Measurements from ENCODE around the gene IRF2. TPM values are rescaled to one million over a fixed set of nuclear protein-coding genes. Genes with fewer than 3 reads are reported as not detected.

IRF2 gene
- total RNA-seq, 1 donor from 2014 or later, result 19.7 TPM

GRCh38 chr4:184396570-184397515 lies 77.5 kb downstream of the IRF2 start:
- Mint-ChIP-seq H3K36me3 (peaks cover 49% of the 10 kb centered on the region), H3K4me3 (no peak overlapping the region), H3K4me1 (ENCODE audit: unreplicated experiment) (peaks cover 14% of the 10 kb centered on the region), H3K27ac (no peak overlapping the region), H3K9me3 (no peaks in the 10 kb centered on the region), H3K27me3 (no peaks in the 10 kb centered on the region)
- TF ChIP-seq, protein P1, sequence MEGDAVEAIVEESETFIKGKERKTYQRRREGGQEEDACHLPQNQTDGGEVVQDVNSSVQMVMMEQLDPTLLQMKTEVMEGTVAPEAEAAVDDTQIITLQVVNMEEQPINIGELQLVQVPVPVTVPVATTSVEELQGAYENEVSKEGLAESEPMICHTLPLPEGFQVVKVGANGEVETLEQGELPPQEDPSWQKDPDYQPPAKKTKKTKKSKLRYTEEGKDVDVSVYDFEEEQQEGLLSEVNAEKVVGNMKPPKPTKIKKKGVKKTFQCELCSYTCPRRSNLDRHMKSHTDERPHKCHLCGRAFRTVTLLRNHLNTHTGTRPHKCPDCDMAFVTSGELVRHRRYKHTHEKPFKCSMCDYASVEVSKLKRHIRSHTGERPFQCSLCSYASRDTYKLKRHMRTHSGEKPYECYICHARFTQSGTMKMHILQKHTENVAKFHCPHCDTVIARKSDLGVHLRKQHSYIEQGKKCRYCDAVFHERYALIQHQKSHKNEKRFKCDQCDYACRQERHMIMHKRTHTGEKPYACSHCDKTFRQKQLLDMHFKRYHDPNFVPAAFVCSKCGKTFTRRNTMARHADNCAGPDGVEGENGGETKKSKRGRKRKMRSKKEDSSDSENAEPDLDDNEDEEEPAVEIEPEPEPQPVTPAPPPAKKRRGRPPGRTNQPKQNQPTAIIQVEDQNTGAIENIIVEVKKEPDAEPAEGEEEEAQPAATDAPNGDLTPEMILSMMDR (conservative IDR thresholded peaks at IDR 0.05), result no peak
- DNase-seq (ENCODE audit: extremely low spot score, unreplicated experiment), result no peak

GRCh38 chr4:184395971-184396391 lies 78.4 kb downstream of the IRF2 start:
- H3K36me3 Mint-ChIP-seq, result peaks cover 53% of the 10 kb centered on the region

GRCh38 chr4:184395451-184395917 lies 78.9 kb downstream of the IRF2 start:
- Mint-ChIP-seq H3K36me3 (peaks cover 55% of the 10 kb centered on the region), H3K4me1 (ENCODE audit: unreplicated experiment) (no peaks in the 10 kb centered on the region), H3K27me3 (no peaks in the 10 kb centered on the region), H3K4me3 (no peak overlapping the region), H3K27ac (no peak overlapping the region), H3K9me3 (no peaks in the 10 kb centered on the region)
- TF ChIP-seq, protein P1 (conservative IDR thresholded peaks at IDR 0.05), result no peak
- DNase-seq (ENCODE audit: extremely low spot score, unreplicated experiment), result no peak

More at GRCh38 chr4:184395971-184396391, 78.4 kb downstream of the IRF2 start:
- H3K4me1 Mint-ChIP-seq (ENCODE audit: unreplicated experiment), result peaks cover 5% of the 10 kb centered on the region
- no peak overlapping the region for H3K4me3 Mint-ChIP-seq
- no peak for DNase-seq (ENCODE audit: extremely low spot score, unreplicated experiment)
- H3K27ac Mint-ChIP-seq, result no peak overlapping the region
- H3K9me3 Mint-ChIP-seq, result no peaks in the 10 kb centered on the region
- H3K27me3 Mint-ChIP-seq, result no peaks in the 10 kb centered on the region
- TF ChIP-seq, protein P1 (conservative IDR thresholded peaks at IDR 0.05), result no peak

- H3K4me3 Mint-ChIP-seq, result no peak overlapping the region
- H3K9me3 Mint-ChIP-seq, result no peaks in the 10 kb centered on the region
- H3K4me1 Mint-ChIP-seq (ENCODE audit: unreplicated experiment), result peaks cover 10% of the 10 kb centered on the region
- no peak for DNase-seq (ENCODE audit: extremely low spot score, unreplicated experiment)
- no peak overlapping the region for H3K27ac Mint-ChIP-seq
- TF ChIP-seq, protein P1 (conservative IDR thresholded peaks at IDR 0.05), result no peak
- peaks cover 61% of the 10 kb centered on the region for H3K36me3 Mint-ChIP-seq
- H3K27me3 Mint-ChIP-seq, result no peaks in the 10 kb centered on the region
Measured at GRCh38 chr4:184392748-184393559, 81.4 kb downstream of the IRF2 start.

- no peaks in the 10 kb centered on the region for H3K27me3 Mint-ChIP-seq
- H3K4me1 Mint-ChIP-seq (ENCODE audit: unreplicated experiment), result peaks cover 12% of the 10 kb centered on the region
- no peaks in the 10 kb centered on the region for H3K9me3 Mint-ChIP-seq
- TF ChIP-seq, protein P1 (conservative IDR thresholded peaks at IDR 0.05), result no peak
- H3K4me3 Mint-ChIP-seq, result no peak overlapping the region
- no peak overlapping the region for H3K27ac Mint-ChIP-seq
- no peak for DNase-seq (ENCODE audit: extremely low spot score, unreplicated experiment)
- H3K36me3 Mint-ChIP-seq, result peaks cover 64% of the 10 kb centered on the region
Measured at GRCh38 chr4:184392316-184392715, 82.0 kb downstream of the IRF2 start.

Measured in type B pancreatic cell (in vitro differentiated cells).